GM12878 (cell line): ENCODE results near the gene NKAIN1. TPM values are rescaled to one million over a fixed set of nuclear protein-coding genes. Genes with fewer than 3 reads are reported as not detected.

Experiments
- ATAC-seq: fragments of 200-7000 bp; cut with Tn5 transposase; 3 replicates; pipeline ENCODE4 v1.9.1; 2020; ENCODE audit warnings: mild to moderate bottlenecking, moderate library complexity
- BruUV-seq: library from RNA; stranded (reverse); fragments of 400-500 nt; replicated peaks from 2 replicates; lab custom pipeline; 2021; lab: Mats Ljungman, UMichigan
- CTCF ChIA-PET: fragments of 300-600 bp; sonication (Branson Sonifier 250); formaldehyde crosslinking; extraction: SDS; loops from one replicate; lab custom pipeline; 2021; ENCODE audit warnings: inconsistent platforms; lab: Yijun Ruan, JAX
- POLR2A ChIA-PET: fragments of 350-600 bp; formaldehyde crosslinking; extraction: SDS; loops from one replicate; lab custom pipeline; 2021; ENCODE audit warnings: inconsistent platforms; lab: Charles Lee
- RAD21 ChIA-PET: fragments of 300-600 bp; sonication (Branson Sonifier 250); formaldehyde crosslinking; loops from one replicate; lab custom pipeline; 2023; ENCODE audit warnings: antibody characterized with exemption; ENCODE audit not compliant: unreplicated experiment; lab: Charles Lee
- SMC1A ChIA-PET: fragments of 300-600 bp; sonication (Branson Sonifier 250); formaldehyde crosslinking; loops from one replicate; lab custom pipeline; 2023; ENCODE audit not compliant: unreplicated experiment, uncharacterized antibody; lab: Charles Lee
- DNase-seq: peaks from one replicate; pipeline ENCODE4 v3.0.0-alpha.2; 2011; ENCODE audit warnings: low read depth, low spot score
- FAIRE-seq: peaks from 3 replicates; lab custom pipeline; 2011; peaks lifted over from hg19 to GRCh38; lab: Jason Lieb, UNC
- H2AFZ ChIP-seq: 2 replicates; pipeline ENCODE4 v1.6.0; 2011; ENCODE audit warnings: low read depth, low read length, control low read depth; ENCODE audit not compliant: control insufficient read depth
- H3K27ac ChIP-seq: 2 replicates; pipeline ENCODE4 v1.5.1; 2011; ENCODE audit warnings: control low read depth; ENCODE audit not compliant: control insufficient read depth, insufficient read depth
- H3K27me3 ChIP-seq, 2 experiments: replicated peaks in 1 of 2; 2 replicates each; pipeline versions ENCODE4 v1.6.0 to v1.6.1; 2011; ENCODE audit warnings: low read length in 1 of 2; ENCODE audit not compliant: control insufficient read depth in 2 of 2, insufficient read depth in 2 of 2
- H3K36me3 ChIP-seq, 2 experiments: 2 replicates each; pipeline ENCODE4 v1.5.1; 2011; ENCODE audit warnings: low read length in 1 of 2; ENCODE audit not compliant: control insufficient read depth in 2 of 2, insufficient read depth in 2 of 2
- H3K4me1 ChIP-seq: 2 replicates; pipeline ENCODE4 v1.6.1; 2011; ENCODE audit warnings: mild to moderate bottlenecking, low read length, moderate library complexity, mixed read lengths; ENCODE audit not compliant: control insufficient read depth, insufficient read depth
- H3K4me2 ChIP-seq: 2 replicates; pipeline ENCODE4 v1.6.0; 2011; ENCODE audit warnings: control low read depth; ENCODE audit not compliant: control insufficient read depth, insufficient read depth
- H3K4me3 ChIP-seq: fragments of 200-600 bp; sonication (generic); 2 replicates; pipeline ENCODE4 v1.5.1; 2016
- H3K79me2 ChIP-seq: 2 replicates; pipeline ENCODE4 v1.6.0; 2011; ENCODE audit warnings: low read length; ENCODE audit not compliant: control insufficient read depth, insufficient read depth
- H3K9ac ChIP-seq: 2 replicates; pipeline ENCODE4 v1.8.0; 2011; ENCODE audit warnings: low read length, control low read depth, mixed read lengths; ENCODE audit not compliant: control insufficient read depth, insufficient read depth
- H3K9me3 ChIP-seq: replicated peaks from 3 replicates; pipeline ENCODE4 v1.5.1; 2011; ENCODE audit warnings: mild to moderate bottlenecking, low read length; ENCODE audit not compliant: control insufficient read depth, insufficient read depth
- H4K20me1 ChIP-seq: 2 replicates; pipeline ENCODE4 v1.6.0; 2011; ENCODE audit not compliant: control insufficient read depth, insufficient read depth
- ATF7 ChIP-seq: fragments of 450-650 bp; IDR thresholded peaks from 2 replicates; pipeline ENCODE4 v1.6.1; 2016; ENCODE audit warnings: low read depth, mild to moderate bottlenecking
- CHD2 ChIP-seq: IDR thresholded peaks from 2 replicates; pipeline ENCODE4 v1.6.1; 2011; ENCODE audit warnings: low read depth, low read length, improper control_type of control experiment, borderline replicate concordance
- ESRRA ChIP-seq: IDR thresholded peaks from 2 replicates; pipeline ENCODE4 v1.6.1; 2012; ENCODE audit warnings: mild to moderate bottlenecking, low read length, improper control_type of control experiment
- HCFC1 ChIP-seq: fragments of 150-350 bp; IDR thresholded peaks from 2 replicates; pipeline ENCODE4 v1.6.1; 2014; ENCODE audit warnings: low read length
- IKZF2 ChIP-seq, 2 experiments: fragments of 450-650 bp; IDR thresholded peaks; 2 replicates each; pipeline ENCODE4 v1.6.1; 2017; ENCODE audit warnings: mild to moderate bottlenecking in 2 of 2, moderate library complexity in 2 of 2
- JUNB ChIP-seq: IDR thresholded peaks from 2 replicates; pipeline ENCODE4 v1.6.1; 2016; ENCODE audit warnings: antibody characterized with exemption, mild to moderate bottlenecking
- MEF2A ChIP-seq: IDR thresholded peaks from 2 replicates; pipeline ENCODE4 v1.6.1; 2011; ENCODE audit warnings: low read depth, mild to moderate bottlenecking, low read length, moderate library complexity; ENCODE audit not compliant: insufficient read depth
- MEF2B ChIP-seq: fragments of 450-650 bp; IDR thresholded peaks from 2 replicates; pipeline ENCODE4 v1.6.1; 2018; ENCODE audit warnings: mild to moderate bottlenecking, moderate library complexity; ENCODE audit not compliant: partially characterized antibody, poor library complexity, severe bottlenecking
- POLR2A ChIP-seq: IDR thresholded peaks from 2 replicates; pipeline ENCODE4 v1.6.1; 2011; ENCODE audit warnings: low read depth, mild to moderate bottlenecking, low read length
- SPI1 ChIP-seq: IDR thresholded peaks from 2 replicates; pipeline ENCODE4 v1.6.1; 2011; ENCODE audit warnings: low read depth, mild to moderate bottlenecking, low read length, moderate library complexity, borderline replicate concordance; ENCODE audit not compliant: insufficient read depth
- ZBTB40 ChIP-seq: fragments of 450-650 bp; IDR thresholded peaks from 2 replicates; pipeline ENCODE4 v1.6.1; 2016; ENCODE audit warnings: mild to moderate bottlenecking, moderate library complexity, borderline replicate concordance
- whole genome bisulfite sequencing: methylation state at CpG from one replicate; pipeline ENCODE4 v1.1.6; 2016; ENCODE audit warnings: low lambda C conversion rate; ENCODE audit not compliant: insufficient replicate concordance, insufficient coverage; ENCODE audit errors: missing lambda C conversion rate; 5-methylcytosine and 5-hydroxymethylcytosine counted together
- in situ Hi-C: fragments of 300-500 bp; cut with MboI; formaldehyde crosslinking; loops from 9 replicates; pipeline ENCODE4 v1.14.3; 2018; ENCODE audit warnings: mixed read lengths
- intact Hi-C: fragments of 100-400 bp; cut with micrococcal nuclease; formaldehyde crosslinking; loops from one replicate; pipeline ENCODE4 v1.14.2; 2022; ENCODE audit not compliant: unreplicated experiment
- polyA plus RNA-seq, 11 experiments: library from polyadenylated mRNA; depleted of rRNA in 4 of 11; unstranded in 6 of 11; stranded (reverse) in 5 of 11; fragments of >200 nt; fragmentation: Nextera tagmentation in 4 of 11; fragmentation: Illumina TruSeq in 1 of 11; extraction: Ambion mirVana in 4 of 11; extraction: Trizol in 1 of 11; gene quantifications; 1 replicate in 1 of 11; 2 replicates in 10 of 11; pipeline versions ENCODE4 v1.2.1 to v1.2.3, GENCODE V29; 2011 to 2016; ENCODE audit warnings: inconsistent platforms in 2 of 11, missing spikeins in 2 of 11, low read depth in 1 of 11
- total RNA-seq, 4 experiments: library from RNA; depleted of rRNA in 3 of 4; stranded (reverse); fragments of >200 nt in 3 of 4; fragmentation: Illumina TruSeq in 1 of 4; extraction: Trizol in 1 of 4; gene quantifications; 2 replicates each; pipeline versions ENCODE4 v1.2.1 to v1.2.3, GENCODE V29; 2013 to 2021

Gene NKAIN1
- total and polyA plus RNA-seq, 10 of the 15 experiments (the other 5 are each of a cell fraction or from before 2014, with no cell fraction given), result not detected

GRCh38 chr1:31203215-31203614, 36.5 kb downstream of the NKAIN1 start (continued):
- TF ChIP-seq IKZF2 (IDR thresholded peaks at IDR 0.05), result no peak
- TF ChIP-seq ATF7, result no peak
- TF ChIP-seq MEF2A, result no peak
- no peak for TF ChIP-seq ESRRA
- no peak for TF ChIP-seq HCFC1
- no peak for TF ChIP-seq CHD2
- no peak for TF ChIP-seq JUNB
- TF ChIP-seq ZBTB40, result no peak
- no peak for TF ChIP-seq POLR2A

DNA sequence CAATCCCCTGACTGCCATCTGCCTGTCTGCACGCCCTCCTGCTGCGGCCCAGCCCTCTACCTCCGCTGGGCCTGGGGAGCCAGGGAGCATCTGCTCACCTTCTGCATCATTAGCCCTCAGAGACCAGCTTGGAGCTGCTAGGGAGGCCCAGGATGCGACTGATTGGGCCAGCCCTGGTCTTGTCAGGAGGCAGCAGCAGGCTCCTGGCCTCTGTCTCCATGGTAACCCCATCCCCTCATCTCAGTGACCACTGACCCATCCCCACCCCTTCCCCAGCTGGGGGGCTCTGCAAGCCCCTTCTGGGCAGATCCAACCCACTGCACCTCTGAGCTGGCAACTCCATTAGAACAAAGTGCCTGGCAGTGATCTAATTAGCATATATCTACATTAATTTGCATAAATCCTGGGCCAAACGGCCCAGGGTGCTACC, 37.7 kb downstream of the NKAIN1 start:
- Histone ChIP-seq H3K79me2 (no peaks in the 10 kb centered on the region), H3K4me3 (no peak overlapping the region)
- TF ChIP-seq MEF2B, result no peak
- TF ChIP-seq SPI1, result no peak
- TF ChIP-seq, all 136 proteins: peak for 0
- ChIA-PET SMC1A (interaction anchor here (0.6 kb wide), 1 partner anchor 9 kb away, joined by 3 read pairs; no protein-coding TSS in a partner anchor), RAD21 (no interaction called here), CTCF (no interaction called here), POLR2A (no interaction called here)
- no peaks in the 10 kb centered on the region for H3K9me3 ChIP-seq
- no peak overlapping the region for H2AFZ ChIP-seq
- H3K27ac ChIP-seq, result no peak overlapping the region
- H3K4me1 ChIP-seq, result no peaks in the 10 kb centered on the region
- no peak for ATAC-seq
- no peaks in the 10 kb centered on the region for H3K36me3 ChIP-seq
- 43% methylated on average over 5 of the region's 5 CpGs for WGBS
- intact Hi-C loops (no loop called here), in situ Hi-C loops (no loop called here)
- no peak overlapping the region for H3K4me2 ChIP-seq
- DNase-seq, result no peak
- BruUV-seq, result no TSS peak
- H3K27me3 ChIP-seq, result no peaks in the 10 kb centered on the region; a peak in 1 of 4 replicates
- H3K9ac ChIP-seq, result no peak overlapping the region
- no peak for FAIRE-seq
- H4K20me1 ChIP-seq, result no peaks in the 10 kb centered on the region
